GM18861 (cell line): ENCODE data around the gene MUSK.
"Not testable (repeated sequence)": the region's sequence is repeated elsewhere in the genome, so short reads cannot be mapped to it uniquely, and the experiment has no call there.

Source experiments
- ATAC-seq: cut with Tn5 transposase; IDR thresholded peaks from one replicate; pipeline ENCODE4 v1.9.1; 2021; ENCODE audit not compliant: unreplicated experiment

Gene MUSK

DNA sequence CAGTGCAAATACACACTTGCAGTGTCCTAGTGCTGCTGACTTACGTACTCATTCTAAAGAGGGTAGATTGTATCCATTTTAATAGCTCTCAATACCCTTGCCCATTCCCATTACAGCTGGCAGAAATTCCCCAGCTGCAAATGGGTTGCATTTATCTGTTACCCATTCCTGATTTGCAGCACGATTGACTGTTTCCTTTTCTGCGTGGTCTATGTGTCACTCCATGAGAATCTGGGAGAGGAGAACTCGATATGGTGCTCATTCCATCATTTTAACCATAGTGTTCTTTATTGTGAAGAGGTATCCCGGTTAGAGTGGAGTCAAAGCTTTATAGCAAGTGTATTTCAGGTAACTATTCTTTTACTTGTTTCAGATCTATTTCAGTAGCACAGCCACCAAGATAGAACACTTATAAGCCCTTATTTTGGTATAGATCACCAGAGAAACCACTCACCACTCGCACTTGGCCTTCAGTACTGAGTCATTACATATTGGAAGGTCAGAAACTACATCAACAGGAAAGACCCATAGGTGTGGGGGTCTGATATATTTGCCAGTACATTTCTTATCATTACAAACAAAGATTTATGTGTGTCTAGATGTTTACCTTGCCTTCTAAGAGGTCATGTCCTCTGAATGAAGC lies 139.5 kb downstream of the MUSK start:
- ATAC-seq = peak; percentile 35

DNA sequence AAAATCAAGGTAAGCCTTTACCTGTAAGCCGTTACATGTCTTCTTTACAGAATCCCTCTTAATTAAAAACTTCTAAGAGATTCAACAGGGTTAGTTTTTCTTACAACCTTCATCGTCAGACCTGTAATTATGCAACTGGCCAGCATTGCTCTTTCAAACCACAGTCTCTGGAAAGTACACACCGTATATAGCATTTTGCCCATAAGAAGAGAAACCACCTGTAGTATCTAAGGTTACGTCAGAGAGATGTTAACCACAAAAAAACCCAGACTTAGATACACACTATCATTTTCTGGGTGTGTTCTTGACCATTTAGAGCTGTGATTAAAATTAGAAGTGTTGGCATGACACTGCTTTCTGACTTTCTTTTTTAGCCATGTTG lies 140.0 kb downstream of the MUSK start:
- ATAC-seq = peak; percentile 98

DNA sequence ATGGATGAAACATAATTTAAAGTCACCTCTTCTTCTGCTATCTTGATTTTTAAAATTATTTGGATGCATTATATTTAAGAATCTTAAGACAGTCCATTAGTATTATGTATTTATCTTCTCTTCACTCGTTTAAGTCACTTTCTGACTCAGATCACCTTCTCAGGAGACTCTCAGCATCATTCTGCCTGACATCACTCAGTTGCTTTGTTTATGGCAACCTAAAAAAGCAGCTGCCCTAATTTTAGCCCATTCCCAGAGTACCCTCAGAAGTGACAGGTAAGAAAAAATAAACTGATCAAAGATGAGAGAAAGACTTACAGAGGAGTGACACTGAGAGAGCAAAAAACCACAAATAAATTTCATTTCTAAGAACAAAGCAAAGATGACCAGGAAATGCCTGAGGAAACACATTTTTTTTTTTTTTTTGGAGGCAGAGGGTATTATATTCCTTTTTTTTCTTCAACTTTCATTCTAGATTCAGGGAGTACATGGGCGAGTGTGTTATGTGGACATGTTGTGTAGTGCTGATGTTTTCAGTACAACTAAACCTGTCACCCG lies 140.5 kb downstream of the MUSK start:
- peak; percentile 31 for ATAC-seq

DNA sequence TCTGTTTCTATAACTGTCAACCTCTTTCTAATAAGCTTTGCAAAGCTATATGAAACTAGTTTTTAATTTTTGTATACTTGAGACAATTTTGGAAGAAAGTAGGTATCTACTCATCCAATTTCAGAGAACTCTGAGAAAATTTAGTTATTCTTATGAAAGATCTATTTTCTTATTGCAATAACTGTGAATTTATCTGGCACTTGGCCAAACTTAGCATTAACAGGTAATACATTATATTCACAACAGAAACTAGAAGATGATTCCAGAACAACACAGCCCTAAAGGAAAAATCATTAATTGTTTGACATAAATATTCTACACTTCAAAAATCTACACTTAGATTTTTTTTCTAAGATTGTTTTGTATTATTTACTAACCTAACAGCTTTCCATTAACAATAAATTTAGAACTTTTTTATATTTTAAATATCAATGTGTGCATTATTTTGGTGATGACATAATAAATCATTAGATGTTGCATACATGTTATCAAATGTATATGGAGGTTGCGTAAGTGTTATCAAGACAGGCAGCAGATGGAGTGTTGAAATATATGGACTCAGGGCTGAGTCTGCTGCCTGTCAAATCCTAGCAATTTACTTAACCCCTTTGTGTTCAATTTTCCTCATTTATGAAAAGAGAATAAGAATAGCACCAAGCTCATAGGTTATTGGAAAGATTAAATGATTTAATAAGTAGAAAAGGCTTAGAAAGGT lies 141.8 kb downstream of the MUSK start:
- ATAC-seq = no peak

DNA sequence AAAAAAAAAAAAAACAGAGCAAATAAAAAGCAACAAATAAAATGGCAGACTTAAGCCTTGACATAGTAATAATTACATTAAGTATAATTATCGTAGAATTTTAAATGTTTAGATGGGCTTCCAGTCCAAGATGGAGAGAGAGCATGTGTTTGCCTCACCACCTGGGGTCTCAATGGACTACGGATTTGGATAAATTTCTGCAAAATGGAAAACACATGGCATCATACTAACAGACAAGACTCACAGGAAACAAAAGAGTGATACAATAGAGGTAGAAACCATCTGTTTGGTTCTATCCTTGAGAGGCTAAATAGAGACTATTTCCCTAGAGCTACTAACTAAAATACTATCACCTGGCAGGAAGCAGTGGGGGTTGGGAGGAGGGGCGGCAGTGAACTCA lies 144.3 kb downstream of the MUSK start:
- no peak for ATAC-seq

DNA sequence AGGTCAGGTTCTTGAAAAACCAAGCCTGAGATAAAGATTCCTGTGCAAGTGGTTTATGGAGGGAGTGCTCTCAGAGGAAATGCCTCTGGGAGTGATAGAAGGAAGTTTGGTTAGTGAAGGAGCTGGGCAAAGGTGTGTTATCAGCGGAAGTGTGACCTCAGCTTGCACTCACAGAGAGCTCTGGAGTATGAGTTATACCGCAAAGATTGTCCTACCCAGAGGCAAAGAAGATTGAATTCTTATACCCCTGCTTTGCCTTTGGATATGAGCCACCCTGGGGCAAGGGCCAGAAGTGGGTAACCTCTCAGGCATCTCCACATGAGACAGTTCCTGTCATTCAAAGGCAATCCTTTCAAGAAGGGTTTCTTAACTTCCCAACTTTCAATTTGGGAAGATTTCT lies 145.6 kb downstream of the MUSK start:
- ATAC-seq = no peak

DNA sequence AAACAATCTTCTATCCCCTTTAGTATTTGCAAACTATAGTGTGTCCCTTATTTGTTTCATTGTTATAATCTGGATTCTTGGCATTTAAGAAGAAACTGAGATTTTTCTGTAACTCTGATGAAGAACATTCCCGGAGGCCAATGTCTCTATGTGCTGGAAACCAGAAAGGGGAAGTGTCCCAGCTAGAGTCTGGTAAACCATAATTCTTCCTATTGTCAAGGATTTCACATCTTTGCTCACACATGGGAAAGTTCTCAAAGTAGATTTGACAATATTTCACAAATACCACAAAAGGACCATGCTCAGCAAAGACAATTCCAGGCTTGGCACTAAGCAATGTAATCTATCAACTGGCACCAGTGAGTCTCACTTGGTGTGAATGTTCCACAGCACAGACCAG lies 146.8 kb downstream of the MUSK start:
- no peak for ATAC-seq

DNA sequence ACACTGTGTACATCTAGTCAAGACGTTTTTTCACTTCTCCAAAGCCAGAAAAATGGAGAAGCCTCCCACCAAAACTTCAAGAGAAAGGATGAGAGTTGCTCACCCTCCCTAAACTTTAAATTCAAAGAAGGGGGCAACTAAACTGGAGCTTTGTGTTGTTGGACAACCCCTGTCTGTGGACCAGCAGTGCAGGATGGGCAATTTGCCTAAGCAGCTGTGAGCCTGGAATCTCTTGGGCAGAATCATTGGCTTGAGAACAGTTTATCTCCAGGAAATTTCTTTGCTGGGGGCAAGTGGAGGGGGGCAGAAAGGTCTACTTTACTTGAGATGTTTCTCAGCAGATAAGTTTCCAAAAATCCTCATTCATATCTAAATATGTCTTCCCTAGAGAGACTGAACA lies 151.8 kb downstream of the MUSK start:
- no peak for ATAC-seq

DNA sequence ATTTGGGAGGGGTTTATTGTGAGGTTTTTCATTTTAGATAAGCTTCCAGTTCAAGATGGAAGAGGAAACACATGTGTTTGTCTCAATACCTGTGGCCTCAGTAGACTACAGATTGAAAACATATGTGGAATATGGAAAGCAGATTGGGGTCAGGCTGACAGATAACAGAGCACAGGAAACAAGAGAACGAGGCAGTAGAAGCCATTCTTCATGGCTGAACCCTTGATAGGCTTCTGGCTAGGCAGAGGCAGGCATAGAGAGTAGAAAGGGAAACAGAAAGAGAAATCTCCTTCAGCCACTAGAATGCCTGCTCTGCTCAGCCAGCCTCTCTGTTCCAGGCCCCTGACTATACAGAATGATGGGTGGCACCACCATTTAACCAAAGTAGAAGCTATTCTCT lies 152.5 kb downstream of the MUSK start:
- peak; percentile 94 for ATAC-seq

DNA sequence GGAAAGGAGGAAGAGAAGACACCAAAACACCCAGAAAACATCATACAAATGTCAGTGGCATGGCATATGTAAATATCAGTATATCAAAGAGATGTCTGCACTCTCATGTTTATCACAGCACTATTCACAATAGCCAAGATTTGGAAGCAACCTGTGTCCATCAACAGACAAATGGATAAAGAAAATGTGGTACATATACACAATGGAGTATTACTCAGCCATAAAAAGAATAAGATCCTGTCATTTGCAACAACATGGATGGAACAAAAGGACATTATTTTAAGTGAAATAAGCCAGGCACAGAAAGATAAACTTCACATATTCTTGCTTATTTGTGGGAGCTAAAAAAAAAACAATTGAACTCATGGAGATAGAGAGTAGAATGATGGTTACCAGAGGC lies 156.5 kb downstream of the MUSK start:
- ATAC-seq = not testable (repeated sequence)

DNA sequence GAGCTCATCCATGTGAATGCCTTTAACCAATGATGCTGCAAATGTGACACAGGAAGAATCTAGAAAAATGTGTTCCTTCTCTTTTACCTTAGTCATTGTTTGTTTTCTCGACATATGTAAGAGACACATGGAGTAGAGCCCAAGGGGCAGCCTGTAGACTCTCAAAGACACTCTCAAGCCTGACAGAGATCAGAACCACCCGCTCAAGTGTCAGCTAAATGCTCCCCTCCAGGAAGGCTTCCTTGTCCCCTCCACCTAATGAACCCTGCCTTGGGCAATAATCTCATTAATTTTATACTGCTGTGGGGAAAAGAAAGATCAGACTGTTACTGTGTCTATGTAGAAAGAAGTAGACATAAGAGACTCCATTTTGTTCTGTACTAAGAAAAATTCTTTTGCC lies 157.4 kb downstream of the MUSK start:
- no peak for ATAC-seq

DNA sequence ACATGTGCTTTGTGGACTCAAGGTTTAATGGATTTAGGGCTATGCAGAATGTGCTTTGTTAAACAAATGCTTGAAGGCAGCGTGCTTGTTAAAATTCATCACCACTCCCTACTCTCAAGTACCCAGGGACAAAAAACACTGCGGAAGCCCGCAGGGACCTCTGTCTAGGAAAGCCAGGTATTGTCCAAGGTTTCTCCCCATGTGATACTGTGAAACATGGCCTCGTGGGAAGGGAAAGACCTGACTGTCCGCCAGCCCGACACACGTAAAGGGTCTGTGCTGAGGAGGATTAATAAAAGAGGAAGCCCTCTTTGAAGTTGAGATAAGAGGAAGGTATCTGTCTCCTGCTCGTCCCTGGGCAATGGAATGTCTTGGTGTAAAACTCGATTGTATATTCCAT lies 157.8 kb downstream of the MUSK start:
- not testable (repeated sequence) for ATAC-seq

DNA sequence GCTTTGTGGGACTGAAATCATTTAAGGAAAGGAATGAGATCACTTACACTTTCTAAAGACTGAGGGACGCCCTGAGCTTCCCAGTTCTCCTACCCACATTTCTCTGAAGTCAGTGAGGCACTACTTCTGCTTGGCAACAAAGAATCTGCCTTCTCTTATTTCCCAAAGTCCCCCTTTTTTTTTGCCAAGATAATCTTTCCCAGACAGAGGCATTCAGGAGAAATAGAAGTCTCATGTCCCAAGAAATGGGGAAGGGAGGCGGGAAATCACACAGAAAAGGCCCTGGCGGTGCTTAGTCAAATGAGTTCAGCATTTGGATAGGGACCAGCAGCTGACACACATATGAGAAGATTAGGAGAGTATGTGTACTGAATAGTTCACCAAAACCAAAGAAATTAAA lies 159.7 kb downstream of the MUSK start:
- no peak for ATAC-seq

DNA sequence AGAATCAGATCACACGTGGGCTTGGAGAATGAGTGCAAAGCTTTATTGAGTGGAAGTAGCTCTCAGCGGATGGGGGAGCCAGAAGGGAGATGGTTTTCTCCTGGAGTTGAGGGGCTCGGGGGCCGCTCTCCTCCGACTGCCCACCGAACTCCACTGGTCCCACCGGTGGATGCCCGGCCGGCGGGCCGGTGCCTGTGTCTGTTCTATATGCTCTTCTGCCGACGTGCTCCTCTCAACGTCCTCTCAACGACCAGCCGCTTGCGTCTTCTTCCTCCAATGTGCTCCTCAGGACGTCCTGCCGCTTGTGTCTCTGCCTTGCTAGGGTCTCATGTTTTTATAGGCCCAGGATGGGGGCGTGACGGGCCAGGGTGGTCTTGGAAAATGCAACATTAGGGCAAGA lies 161.9 kb downstream of the MUSK start:
- ATAC-seq = no peak

DNA sequence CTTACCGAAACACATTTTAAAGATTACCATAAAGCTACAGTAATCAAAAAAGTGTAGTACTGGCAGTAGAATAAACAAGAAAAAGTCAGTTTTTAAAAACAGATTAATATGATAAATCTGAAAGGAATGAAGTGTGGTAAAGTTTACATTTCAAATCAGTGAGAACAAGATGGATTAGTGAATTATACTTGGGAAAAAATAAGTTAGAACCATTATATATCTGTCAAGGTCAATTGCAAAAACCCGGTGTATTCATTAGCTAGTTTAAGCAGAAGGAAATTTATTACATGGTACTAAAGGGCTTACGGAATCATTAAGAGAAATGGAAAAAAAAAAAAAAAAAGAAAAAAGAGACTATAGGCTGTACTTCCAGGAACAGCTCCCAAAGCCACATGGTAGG lies 164.3 kb downstream of the MUSK start:
- ATAC-seq = no peak

DNA sequence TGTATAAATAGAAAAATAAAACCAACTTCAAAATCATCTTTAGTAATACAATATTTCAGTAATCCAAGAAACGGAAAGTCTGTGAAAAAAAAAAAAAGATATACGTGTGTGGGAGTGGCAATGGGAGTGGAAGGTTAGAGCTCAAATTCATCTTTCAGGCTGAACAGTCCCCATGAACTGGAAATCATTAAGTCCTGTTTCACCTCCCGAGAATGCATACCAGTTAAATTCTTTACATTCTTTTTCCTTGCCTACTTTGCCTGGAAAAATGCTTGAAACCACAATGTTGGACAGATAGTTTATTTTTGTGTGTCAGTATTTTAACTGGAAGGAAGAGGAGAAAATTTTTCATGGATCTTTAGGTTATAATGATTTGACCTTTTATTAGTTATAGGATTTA lies 166.8 kb downstream of the MUSK start:
- ATAC-seq = no peak

DNA sequence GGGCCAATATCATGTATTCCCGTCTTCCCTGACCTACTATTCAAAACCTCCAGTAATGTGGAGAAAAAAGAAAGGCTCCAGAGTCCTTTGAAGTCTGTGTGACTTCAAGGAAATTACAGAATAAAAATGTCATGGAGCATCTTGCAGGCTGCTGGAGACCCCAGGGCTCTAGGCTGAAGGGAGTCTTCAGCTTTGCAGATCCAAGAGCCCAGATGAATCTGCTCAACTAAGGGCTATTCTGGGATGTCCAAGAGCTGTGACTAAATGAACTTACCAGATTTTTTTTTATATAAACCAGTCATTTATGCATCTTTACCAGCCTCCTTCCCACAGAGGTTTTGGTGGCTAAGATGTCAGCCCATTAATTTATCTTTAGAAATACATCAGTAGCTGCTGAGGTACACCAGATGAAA lies 167.3 kb downstream of the MUSK start:
- no peak for ATAC-seq

DNA sequence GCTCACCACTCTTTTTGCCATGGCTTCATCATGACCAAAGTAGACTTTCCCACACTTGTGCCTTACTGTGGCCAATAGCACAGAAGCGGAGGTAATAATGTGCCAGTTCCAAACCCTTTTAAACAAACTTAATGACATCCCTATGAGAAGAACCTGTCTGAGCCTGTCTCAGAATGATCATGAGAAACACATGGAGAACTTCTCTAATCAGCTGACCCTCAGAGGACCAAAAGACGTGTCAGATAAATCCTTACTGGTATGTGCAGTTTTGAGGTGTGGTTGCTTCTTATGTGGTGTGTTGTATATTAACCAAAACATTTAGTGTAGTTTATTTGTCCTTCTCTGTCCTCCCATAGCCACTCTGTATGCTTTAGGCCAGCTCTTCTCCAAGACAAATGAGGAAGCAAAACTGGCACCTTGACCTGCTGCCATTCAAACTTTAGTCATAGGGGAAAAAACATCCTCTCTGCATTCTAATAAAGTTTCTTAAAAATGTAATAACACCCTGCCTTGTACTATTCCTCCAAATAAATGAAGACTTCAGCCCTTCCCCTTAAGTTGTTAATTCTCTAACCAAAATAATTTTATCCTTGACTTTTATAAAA lies 168.9 kb downstream of the MUSK start:
- ATAC-seq = peak; percentile 84

DNA sequence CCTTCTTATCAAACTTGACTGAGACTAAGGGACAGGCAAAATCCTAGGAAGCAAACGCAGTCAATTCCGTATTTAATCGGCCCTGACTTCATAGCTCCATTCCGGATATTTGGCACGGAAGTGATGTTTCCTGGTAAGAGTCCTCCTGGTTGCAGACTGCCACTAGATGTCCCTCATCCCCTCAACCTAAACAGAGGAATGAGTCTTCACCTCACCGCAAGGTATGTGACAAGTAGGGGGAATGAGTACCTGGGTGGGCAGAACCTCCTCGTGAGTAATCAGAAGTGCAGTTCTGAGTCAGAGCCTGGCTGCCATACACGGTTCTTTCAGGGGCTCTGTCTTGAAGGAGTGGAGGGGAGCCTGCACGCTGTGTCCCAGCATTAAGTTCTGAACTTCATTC lies 173.6 kb downstream of the MUSK start:
- ATAC-seq = no peak

DNA sequence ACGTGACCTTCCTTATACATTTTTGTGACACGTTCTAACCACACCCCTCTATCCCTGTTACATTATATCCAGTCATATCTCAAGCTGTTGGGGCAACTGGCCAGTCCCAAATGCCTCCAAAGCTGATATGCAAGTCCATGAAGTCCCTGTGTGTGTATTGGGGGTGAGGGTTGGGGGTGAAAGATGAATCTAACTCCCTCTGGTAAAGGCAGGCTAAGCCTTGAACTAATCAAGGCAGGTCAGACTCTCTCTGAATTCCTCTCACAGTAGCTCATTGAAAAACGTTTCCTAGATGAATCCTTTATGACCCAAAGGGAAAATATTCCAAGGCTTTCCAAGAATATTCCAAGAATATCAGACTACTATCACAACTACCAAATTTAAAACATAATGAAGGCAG lies 174.4 kb downstream of the MUSK start:
- no peak for ATAC-seq

DNA sequence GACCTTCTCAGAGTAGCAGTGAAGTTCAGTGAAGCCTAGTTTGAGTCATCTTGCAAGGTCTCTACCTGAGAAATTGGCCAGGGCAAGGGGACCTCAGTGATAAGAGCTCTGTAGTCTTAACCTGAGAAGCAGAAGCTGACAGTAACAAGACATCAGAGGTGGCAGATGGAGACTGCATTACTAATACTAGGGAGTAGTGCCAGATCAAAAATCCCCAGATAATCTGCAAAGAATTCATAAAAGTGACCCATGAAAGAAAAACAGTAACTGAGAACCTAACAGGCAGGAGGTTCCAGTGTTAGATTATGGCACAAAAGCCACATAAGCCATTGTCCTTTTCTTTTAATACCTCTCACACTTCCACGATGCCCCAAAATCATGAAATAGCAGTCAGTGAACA lies 175.5 kb downstream of the MUSK start:
- no peak for ATAC-seq

DNA sequence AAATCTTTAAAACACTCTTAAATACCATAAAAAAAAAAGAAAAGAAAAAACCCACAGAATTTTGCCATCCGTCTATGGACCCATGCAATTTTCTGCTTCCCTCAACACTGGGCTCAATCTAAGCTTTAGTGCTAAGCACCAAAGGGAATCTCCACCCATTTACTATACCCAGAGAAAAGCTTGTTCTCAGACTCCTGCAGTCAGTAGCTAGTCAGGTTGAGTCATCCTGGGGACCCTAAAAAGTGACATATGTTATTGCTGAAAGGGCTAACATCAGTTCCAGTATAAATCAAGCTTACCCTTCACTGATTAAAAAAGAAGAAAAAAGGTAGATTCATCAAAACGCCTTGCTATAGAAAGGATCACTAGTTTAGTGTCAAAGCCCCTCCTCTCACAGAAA lies 177.6 kb downstream of the MUSK start:
- no peak for ATAC-seq
